GM18909 (cell line): Measurements from ENCODE around the gene ARVCF.

Source experiments
- ATAC-seq: cut with Tn5 transposase; IDR thresholded peaks from one replicate; pipeline ENCODE4 v1.9.1; 2021; ENCODE audit warnings: mild to moderate bottlenecking; ENCODE audit not compliant: unreplicated experiment, poor library complexity

The ARVCF gene

DNA sequence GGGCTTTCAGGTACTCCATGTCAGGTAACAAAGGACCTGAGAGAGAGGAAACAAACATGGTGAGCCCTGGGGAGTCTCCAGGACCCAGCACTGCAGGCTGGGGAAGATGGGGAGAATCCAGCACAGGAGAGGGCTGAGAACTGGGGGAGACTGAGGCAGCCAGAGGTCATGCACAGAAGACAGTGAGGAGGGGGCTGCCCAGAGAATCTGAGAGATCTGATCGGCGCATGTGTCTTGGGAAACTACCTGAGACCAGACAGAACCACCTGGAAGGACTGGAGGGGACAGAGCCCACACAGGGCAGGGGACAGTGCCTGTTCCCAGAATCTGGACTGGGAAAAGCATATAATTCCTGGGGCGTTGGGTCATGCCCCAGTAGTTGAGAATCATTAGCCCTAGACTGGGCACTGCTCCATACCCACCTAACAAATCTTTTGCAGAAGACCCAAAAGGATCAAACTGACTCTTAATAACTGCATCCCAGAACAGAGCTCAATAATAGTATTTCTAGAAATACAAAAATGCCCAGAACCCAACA is 95.0 kb downstream of the ARVCF start:
- no peak for ATAC-seq
